Hematopoietic multipotent progenitor cell treated with erythropoietin and hydrocortisone succinate and interleukin-3 and kit ligand, for 17 days (in vitro differentiated cells): ENCODE data around the gene SMAD2.
"Not testable (repeated sequence)": the region's sequence is repeated elsewhere in the genome, so short reads cannot be mapped to it uniquely, and the experiment has no call there.

Source experiments
- DNase-seq: peaks from one replicate; pipeline ENCODE4 v3.0.0-alpha.2; 2015; ENCODE audit warnings: low spot score

SMAD2 gene

GRCh38 chr18:47842836-47843235, 87.6 kb downstream of the SMAD2 start:
- DNase-seq = no peak

GRCh38 chr18:47838396-47838795, 92.1 kb downstream of the SMAD2 start:
- no peak for DNase-seq

- no peak for DNase-seq
Measured at GRCh38 chr18:47832348-47832747, 98.1 kb downstream of the SMAD2 start.

GRCh38 chr18:47831351-47831750, 99.1 kb downstream of the SMAD2 start:
- no peak for DNase-seq

- no peak for DNase-seq
Measured at GRCh38 chr18:47830772-47831171, 99.7 kb downstream of the SMAD2 start.

GRCh38 chr18:47829831-47830230, 100.6 kb downstream of the SMAD2 start:
- DNase-seq = no peak

- DNase-seq = not testable (repeated sequence)
Measured at GRCh38 chr18:47828031-47828430, 102.4 kb downstream of the SMAD2 start.

GRCh38 chr18:47826157-47827074, 104.0 kb downstream of the SMAD2 start:
- DNase-seq = no peak

- no peak for DNase-seq
Measured at GRCh38 chr18:47821314-47821713, 109.1 kb downstream of the SMAD2 start.

GRCh38 chr18:47817795-47818077, 112.7 kb downstream of the SMAD2 start:
- no peak for DNase-seq

GRCh38 chr18:47817017-47817794, 113.3 kb downstream of the SMAD2 start:
- DNase-seq = no peak

- DNase-seq = no peak
Measured at GRCh38 chr18:47815486-47816270, 114.8 kb downstream of the SMAD2 start.

- no peak for DNase-seq
Measured at GRCh38 chr18:47809420-47809819, 121.0 kb downstream of the SMAD2 start.

GRCh38 chr18:47802802-47803201, 127.7 kb downstream of the SMAD2 start:
- DNase-seq = no peak

GRCh38 chr18:47801817-47802216, 128.6 kb downstream of the SMAD2 start:
- DNase-seq = no peak

GRCh38 chr18:47800756-47801155, 129.7 kb downstream of the SMAD2 start:
- no peak for DNase-seq

GRCh38 chr18:47800248-47800647, 130.2 kb downstream of the SMAD2 start:
- DNase-seq = no peak

- no peak for DNase-seq
Measured at GRCh38 chr18:47799376-47799775, 131.1 kb downstream of the SMAD2 start.

- DNase-seq = no peak
Measured at GRCh38 chr18:47798366-47798765, 132.1 kb downstream of the SMAD2 start.

GRCh38 chr18:47797126-47797525, 133.3 kb downstream of the SMAD2 start:
- DNase-seq = no peak

- no peak for DNase-seq
Measured at GRCh38 chr18:47795434-47795814, 135.0 kb downstream of the SMAD2 start.

- no peak for DNase-seq
Measured at GRCh38 chr18:47794725-47795433, 135.6 kb downstream of the SMAD2 start.
